Frontal cortex (tissue), 4 donors: Measurements from ENCODE around the gene AGBL5. TPM values are rescaled to one million over a fixed set of nuclear protein-coding genes. Genes with fewer than 3 reads are reported as not detected.
A peak's percentile ranks its signal among the peaks of the same experiment; 100 is the strongest.

Experiments
- DNase-seq, 2 donors: peaks; one replicate each; pipeline ENCODE4 v3.0.0; 2012; ENCODE audit warnings: low spot score in 2 of 2
- FAIRE-seq: peaks from 2 replicates; lab custom pipeline; 2012; peaks lifted over from hg19 to GRCh38; lab: Jason Lieb, UNC
- total RNA-seq: library from RNA; depleted of rRNA; stranded (reverse); fragments of >200 nt; gene quantifications from one replicate; pipeline ENCODE4 v1.2.3, GENCODE V29; 2014
- donor health status: control.
- donor health status: control.
- donor health status: control.

AGBL5 gene
- total RNA-seq, 1 donor from 2014 or later = 13.5 TPM

DNA sequence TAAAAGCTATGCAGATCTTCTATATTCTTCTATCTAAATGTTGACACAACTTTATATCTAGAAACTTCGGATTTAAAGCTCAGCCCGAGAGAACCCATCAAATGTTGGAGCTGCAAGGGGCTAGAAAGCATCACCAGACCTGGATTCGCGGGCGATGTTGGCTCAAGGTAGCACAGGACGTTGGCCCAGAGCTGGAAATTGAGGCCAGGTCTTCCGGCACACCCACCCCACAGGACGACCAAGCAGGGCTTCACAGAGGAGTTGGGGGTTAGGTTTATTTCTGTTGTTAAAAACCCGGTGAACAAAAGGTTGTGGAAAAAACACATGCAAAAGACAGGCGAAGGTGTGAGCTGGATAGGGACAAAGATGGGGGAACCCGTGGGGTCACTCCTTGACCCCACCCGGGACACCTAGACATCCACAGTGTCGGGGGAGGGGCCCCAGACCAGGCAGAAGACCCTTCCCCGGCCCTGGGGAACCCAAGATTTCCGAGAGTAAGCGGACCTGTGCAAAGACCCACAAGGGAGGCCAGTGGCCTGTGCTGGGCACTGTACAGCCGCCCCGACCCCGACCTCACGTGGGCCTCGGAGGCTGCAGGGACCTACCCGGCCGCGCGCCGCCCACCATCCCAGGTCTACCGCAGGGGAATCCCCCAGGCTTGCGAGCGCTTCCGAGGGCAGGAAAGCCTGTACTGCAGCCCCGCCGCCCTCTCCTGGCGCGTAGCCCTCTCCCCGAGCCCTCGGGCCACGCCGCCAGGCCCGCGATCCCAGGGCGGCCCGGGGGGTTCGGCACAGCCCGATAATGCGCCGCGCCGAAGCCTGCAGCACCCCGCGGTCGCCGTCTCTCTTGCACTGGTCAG, 1.8 kb upstream of the AGBL5 start:
- FAIRE-seq (no peak), DNase-seq (peak in 1 of 2 donors; percentile 65)

DNA sequence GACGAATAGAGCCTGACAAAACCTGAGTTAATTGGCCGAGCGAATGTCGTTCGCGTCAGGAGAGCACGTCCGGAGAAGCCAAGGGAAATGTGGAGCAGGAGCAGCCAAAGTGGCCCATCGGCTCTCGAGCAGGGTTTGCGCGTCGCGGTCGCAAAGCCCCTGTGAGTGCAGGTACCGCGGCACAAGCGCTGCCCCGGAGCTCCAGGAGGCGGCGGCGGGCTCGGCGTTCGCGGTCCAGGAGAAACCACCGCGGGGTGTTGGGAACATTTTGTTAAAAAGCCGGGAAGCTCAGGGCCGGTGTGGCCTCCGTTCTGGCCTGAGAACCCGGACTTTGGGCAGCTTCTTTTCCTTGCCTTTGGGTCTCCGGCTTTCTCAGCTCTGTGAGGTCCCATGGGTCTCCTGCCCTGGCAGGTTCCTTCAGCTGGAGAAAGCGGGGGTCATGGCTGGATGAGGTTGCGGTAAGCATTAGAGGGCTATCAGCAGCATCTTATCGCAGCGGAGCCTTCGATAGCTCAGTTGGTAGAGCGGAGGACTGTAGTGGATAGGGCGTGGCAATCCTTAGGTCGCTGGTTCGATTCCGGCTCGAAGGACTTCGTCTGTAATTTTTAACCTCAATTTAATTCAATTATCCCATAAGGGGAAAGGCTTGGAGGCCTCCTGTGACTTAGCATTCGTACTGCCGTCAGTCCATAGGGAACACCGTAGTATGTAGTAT, 1.0 kb upstream of the AGBL5 start:
- FAIRE-seq (no peak), DNase-seq (peak; percentile 86 to 93)

DNA sequence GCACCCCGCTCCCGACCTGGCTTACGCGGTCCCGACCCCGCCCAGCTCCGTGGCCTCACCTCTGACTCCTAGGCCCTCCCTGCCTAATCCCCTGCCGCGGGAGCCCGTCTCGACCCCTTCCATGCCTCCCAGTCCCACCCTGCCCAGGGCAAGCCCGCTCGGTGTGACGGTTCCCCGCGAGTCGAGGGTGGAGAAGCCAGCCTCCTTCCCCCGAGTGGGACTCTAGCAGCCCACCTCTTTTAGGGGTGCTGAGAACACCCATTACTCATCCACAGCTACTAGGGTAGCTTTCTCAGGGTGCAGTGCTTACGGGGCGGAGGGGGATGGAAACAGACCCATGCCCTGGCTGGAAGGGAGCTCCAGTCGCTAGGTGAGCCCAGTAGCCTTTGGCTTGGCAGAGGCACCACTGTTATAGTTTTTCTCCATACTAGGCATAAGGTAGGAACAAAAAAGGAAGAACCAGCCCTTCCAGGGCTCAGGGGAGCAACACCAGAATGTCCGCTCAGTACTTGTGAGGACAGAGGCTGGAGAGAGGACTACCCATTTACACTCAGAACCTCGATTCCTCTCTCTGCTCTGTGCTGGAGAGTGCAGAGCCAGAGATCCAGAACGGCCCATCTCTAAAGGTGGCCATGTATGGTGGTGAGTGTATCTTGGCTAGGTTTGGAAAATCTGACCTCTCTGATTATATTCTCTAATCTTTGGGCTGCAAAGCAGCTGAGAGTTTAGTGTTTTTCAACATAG, 606 bp downstream of the AGBL5 start:
- DNase-seq (peak in 1 of 2 donors; percentile 40), FAIRE-seq (no peak)

DNA sequence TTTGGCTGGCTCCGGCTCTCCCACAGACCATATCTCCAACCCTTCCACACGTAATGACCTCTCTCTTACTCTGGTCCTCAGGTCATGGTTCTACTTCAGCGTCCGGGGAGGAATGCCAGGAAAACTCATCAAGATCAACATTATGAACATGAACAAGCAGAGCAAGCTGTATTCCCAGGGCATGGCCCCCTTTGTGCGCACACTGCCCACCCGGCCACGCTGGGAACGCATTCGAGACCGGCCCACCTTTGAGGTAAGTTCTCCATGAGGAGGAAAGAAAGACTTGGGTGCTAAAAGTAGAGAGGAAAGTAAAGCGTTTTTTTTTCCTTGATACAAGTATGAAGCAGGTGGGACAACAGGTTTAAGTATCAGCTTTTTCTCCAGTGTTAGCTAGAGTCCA, 1.9 kb downstream of the AGBL5 start:
- DNase-seq (no peak), FAIRE-seq (no peak)

DNA sequence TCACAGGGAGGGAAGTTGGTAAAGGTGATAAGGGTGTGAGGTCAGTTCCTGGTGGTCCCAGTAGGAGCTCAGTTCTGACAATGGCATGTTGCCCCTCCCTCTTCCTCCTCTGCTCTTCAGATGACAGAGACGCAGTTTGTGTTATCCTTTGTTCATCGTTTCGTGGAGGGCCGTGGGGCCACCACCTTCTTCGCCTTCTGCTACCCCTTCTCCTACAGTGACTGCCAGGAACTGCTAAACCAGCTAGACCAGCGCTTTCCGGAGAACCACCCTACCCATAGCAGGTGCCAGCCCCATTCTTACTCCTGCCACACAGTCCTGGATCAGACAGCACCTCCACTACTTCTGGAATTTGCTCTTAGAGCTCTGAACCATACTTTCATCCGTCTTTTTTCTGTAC, 2.3 kb downstream of the AGBL5 start:
- no peak for FAIRE-seq
- DNase-seq = no peak

DNA sequence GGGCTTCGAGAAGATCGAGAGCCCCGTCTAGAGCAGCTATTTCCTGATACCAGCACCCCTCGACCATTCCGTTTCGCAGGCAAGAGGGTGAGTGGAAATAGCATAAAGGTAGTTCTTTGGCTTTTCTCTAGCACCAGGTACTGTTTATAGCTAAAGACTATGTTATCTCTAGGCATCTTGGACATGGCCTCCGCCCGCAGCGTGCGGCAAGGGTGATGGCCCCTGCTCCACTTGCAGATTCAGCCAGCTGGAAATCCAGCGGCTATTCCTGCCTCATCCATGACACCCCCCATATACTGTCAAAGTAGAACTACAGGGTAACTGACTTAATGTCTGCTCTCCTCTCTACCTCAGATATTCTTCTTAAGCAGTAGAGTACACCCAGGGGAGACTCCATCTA, 3.3 kb downstream of the AGBL5 start:
- no peak for FAIRE-seq
- no peak for DNase-seq

DNA sequence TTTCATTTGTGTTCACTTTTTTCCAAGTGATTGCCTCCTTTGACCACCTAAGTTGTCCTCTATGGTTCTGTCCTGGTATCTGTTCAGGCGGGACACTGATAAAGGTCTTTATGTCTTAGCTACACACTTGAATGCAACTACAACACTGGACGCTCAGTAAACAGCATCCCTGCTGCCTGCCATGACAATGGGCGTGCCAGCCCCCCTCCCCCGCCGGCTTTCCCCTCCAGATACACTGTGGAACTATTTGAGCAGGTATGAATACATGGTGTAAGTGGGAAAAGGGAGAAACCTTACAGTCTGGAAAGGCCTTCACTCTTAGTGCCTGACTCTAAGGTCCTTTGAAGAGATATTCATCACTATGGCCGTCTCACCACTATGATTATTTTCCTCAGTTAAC, 5.7 kb downstream of the AGBL5 start:
- DNase-seq (no peak), FAIRE-seq (no peak)

DNA sequence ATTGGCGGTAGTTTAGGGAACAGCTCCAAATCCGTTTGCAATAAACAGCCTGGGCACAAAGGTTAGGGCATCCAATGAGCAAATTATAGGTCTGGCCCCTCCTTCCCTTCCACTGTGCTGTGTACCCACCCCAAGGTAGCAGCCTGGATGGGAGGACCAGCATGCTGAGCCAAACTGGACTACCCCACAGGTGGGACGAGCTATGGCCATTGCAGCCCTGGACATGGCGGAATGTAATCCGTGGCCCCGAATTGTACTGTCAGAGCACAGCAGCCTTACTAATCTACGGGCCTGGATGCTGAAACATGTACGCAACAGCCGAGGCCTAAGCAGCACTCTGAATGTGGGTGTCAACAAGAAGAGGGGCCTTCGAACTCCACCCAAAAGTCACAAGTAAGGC, 6.7 kb downstream of the AGBL5 start:
- DNase-seq (no peak), FAIRE-seq (no peak)

DNA sequence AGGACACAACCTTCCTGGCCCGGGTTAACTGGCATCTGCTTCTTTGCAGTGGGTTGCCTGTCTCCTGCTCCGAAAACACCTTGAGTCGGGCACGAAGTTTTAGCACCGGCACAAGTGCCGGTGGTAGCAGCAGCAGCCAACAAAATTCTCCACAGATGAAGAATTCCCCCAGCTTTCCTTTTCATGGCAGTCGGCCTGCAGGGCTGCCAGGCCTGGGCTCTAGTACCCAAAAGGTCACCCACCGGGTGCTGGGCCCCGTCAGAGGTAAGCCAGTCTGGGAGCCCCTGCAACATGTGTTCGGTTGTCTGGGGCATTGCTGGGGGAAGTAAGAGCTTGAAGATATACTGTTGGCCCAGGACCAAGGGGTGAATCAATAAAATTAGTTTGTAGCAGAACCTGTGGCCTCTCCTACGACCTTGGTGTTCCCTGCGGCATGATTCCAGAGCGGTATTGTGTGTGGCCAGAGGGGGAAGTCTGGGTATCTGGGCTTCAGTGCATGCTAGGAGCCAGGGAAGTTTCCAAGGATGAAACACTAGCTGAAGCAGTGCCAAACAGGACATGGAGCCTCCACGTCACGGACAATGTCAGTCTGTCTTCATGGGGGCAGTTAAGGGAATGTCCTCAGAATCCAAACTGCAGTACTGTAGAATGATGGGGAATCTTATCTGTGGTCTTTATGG, 7.8 kb downstream of the AGBL5 start:
- FAIRE-seq = no peak

DNA sequence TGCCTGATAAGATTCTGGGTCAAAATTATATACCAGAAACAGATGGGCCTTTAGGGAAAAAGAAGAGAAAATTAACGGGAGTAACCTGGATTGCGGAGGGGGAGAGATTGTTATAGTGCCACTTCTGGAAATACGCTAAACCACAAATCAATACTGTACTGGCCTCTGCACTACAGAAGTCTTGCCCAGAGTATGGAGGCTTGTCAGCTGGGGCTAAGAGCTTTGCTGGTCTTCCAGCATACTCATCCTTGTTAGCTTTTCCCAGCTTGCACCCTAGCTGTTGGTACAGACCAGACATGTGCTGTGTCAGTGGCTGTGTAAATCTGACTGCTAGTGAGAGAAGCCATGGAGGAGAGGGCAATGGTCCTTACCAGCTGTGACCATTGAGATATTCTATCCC, 8.9 kb downstream of the AGBL5 start:
- DNase-seq = no peak
- FAIRE-seq = no peak

More for the DNA sequence above, 7.8 kb downstream of the AGBL5 start:
- DNase-seq = no peak

DNA sequence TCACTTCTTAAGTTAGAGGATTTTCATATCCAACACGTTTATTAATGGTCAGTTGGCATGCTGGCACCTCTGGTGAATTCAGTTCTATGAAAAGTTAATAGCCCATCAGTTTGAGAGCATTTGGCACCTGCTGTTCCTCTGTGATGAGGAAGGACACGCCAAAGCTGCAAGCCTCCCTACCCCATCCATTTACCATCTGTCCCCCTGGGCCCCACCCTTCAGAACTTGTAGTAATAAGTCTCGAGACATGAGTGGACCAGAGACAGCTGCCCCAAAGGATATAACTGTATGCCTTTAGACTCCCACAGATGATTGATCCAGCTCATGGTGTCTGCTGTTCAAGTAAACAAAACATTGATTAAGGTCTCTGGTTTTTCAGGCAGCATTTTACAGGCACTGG, 13.7 kb downstream of the AGBL5 start:
- FAIRE-seq = no peak
- no peak for DNase-seq

DNA sequence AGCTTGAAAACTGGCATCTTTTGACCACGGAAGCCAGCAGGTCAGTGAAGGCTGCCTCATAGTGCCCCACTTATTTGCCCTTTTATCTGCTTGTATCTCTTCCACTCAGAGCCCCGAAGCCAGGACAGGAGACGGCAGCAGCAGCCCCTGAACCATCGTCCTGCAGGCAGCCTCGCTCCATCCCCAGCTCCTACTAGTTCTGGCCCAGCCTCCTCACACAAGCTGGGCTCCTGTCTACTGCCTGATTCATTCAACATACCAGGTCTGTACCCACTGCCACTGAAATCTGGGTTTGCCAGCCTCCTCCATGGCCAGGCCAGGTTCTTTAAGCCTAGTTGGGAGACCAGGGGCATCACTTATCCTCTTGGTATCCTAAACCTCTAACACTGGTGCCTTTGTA, 15.9 kb downstream of the AGBL5 start:
- FAIRE-seq = no peak
- no peak for DNase-seq

DNA sequence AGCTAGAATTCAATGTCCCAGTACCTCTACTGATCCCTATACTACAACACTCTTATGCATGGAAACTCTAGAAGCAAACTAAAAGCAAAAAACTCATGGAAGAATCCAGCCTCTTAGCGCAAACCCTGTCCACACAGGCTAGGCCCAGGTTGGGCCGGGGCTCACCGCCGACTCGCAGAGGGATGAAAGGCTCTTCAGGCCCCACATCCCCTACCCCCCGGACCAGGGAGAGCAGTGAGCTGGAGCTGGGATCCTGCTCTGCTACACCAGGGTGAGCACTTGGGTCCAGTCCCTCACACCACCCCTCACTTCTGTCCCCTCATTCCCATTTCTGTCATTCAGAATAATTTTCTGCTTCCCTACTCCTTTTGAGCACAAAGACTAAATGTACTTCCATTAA, 18.0 kb downstream of the AGBL5 start:
- no peak for FAIRE-seq
- no peak for DNase-seq

DNA sequence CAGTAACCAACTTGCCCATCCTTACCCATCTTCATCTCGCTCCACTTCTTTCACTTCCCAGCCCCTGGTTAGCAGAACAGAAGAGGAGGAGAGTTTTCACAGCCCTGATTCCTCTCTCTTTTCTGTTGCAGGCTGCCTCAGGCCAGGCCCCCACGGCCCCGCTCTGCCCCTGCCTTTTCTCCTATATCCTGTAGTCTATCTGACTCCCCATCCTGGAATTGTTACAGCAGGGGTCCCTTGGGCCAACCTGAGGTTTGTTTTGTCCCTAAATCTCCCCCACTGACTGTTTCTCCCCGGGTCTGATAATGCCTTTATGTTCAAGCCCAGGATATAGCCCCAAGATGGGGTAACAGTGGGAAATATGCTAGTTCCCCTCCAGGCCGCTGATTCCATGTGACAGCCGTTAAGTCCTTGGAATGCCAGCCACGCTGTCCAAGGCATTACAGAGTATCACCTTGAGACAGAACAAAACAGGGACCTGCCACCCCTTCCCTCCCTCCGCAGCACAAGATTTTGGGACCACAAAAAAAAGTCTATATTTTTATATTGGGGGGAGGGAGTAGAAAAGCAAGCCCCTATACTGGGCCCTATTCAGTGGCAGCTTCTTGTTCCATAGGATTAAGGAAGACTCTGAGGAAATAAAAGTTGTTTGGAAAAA, 18.6 kb downstream of the AGBL5 start:
- FAIRE-seq (no peak), DNase-seq (no peak)

DNA sequence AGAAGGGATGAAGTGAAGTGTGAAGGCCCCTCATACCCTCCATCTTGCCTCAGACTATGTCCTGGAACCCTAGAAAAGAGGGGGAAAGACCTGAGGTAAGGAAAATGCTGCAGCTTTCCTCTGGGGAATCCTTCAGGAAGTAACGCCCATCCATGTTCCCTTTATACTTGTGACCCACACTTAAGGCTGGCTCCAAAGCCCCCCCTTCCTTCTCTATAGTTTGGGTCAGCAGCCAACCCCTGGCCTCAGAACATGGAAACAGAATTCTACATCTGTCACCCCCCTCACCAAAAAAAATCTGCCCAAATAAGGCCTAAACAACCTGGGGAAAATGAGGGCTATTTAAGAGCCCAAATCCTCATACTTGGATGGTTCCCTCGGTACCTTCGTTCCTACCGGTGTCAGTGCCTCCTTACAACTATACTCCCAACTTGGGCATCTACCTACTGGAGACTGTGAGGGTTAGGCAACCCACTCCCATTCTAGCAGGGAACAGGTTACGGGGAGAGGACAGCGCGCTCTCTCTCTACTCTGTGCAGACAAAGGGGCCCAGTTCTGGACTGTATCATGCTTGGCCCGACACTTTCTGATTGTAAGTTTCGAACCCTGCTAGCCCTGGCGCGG, 19.3 kb downstream of the AGBL5 start:
- no peak for DNase-seq
- no peak for FAIRE-seq

DNA sequence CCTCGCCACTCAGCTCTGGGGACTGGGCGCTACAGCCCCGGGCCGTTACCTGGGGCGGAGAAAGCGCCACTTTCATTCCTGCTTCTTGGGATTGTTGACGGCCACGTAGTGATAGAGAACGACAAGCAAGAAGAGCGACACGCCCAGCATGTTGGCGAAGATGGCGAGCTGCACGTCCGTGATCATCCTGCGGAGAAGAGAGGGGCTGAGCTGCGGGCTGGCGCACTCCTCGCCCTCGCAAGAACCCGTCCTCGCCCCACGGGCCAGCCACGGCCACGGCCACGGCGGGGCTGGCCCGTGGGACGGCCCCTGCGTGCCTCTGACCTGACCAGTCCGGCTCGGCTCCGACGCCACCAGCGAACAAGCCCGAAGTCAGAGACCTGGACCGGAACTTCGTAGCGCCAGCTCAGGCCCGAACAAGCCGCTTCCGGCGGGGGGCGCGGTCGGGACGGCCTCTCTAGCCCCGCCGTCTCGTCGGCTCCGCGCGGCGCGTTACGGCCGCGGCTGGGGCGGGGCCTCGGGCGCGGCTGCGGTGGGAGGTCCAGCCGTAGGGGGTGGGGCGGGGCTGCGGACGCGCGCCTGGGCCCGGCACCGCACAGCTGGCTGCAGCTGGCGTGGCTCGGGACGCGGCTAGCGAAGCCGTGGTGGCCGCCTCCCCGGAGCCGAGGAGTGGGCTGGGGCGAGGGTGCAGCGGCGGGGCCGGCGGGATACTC, 20.0 kb downstream of the AGBL5 start, which contains the start of gene OST4:
Gene OST4, minus strand, starts transcription at position 378 of the 713 bp plus-strand sequence.
- FAIRE-seq = no peak
- DNase-seq = peak; percentile 99

DNA sequence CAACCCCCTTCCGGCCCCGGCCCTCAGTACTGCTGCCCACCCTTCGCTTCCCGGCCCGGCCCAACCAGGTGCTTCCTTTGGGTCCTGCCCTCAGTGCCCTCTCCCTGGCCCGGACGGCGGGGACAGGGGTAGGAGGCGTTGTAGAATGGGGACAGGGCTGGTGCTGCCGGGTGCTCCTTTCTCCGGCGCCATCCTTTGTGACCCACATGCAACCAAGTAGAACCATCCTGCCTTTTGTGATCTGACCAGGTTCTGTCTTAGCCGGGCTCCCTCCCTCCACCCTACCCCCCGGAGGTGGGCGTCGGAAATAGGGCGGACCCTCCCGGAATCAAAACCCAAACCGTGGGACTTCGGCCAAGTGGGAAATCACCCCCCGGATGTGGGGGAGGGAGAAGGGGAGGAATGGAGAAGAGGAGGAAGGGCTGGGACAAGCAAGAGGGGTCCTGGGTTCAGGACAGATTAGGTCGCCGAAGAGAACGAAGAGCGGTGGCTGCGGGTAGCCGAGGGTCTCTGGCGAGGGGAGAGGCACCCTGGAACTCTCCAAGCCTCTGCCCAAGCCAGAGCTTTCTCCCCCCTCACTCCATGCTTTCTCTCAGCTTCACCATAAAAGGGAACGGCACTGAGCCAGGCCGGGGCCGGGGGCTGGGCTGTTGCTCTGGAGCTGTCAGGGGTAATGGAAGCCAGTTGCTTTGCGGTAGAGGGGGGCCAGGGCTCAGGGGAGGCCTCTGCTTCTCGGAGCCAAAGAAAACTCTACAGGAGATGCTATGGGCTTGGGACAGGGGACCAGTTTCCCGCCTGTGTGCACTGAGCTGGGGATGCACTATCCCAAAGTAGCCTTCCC, 20.7 kb downstream of the AGBL5 start:
- FAIRE-seq (no peak), DNase-seq (no peak)

DNA sequence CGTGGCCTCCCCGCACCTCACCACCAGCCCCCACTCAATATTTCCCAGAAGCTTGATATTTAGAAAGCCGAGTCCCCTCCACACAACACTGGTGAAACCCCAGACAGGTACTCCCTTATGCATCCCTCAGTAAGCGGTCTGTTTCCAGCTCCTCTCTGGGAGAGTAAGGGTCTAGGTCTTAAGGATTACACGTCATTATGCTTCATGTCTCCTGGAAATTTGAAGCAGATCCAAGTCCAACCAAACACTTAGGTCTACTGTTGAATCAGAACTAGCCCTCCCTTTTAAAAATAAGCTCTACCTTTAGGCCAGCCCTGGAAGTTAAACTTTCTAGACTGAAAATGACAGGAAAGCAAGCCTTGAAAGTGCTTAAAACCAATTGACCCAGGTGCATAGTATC, 21.5 kb downstream of the AGBL5 start:
- FAIRE-seq = no peak
- DNase-seq = no peak
